Adrenal gland (tissue), 12 donors: ENCODE measurements around the gene TOR4A. TPM values are rescaled to one million over a fixed set of nuclear protein-coding genes. Genes with fewer than 3 reads are reported as not detected.

Experiments
- DNase-seq, 7 donors: peaks; one replicate each; pipeline ENCODE4 v3.0.0-alpha.2; 2019 to 2020
- H3K27ac ChIP-seq, 5 donors: fragments of 200-600 bp; sonication (generic) in 4 of 5; 1 replicate in 3 of 5; 2 replicates in 2 of 5; pipeline versions ENCODE4 v1.5.1 to v1.8.0; 2016 to 2020; ENCODE audit warnings: mild to moderate bottlenecking in 1 of 5
- H3K27me3 ChIP-seq: fragments of 200-600 bp; 2 replicates; pipeline ENCODE4 v1.8.0; 2021
- H3K36me3 ChIP-seq, 2 donors: fragments of 200-600 bp; replicated peaks in 1 of 2; 1 replicate in 1 of 2; 2 replicates in 1 of 2; pipeline versions ENCODE4 v1.5.1 to v1.8.0; 2018 to 2022
- H3K4me1 ChIP-seq, 2 donors: fragments of 200-600 bp; replicated peaks in 1 of 2; 1 replicate in 1 of 2; 2 replicates in 1 of 2; pipeline versions ENCODE4 v1.5.1 to v1.8.0; 2018 to 2021
- H3K4me3 ChIP-seq, 4 donors: fragments of 200-600 bp; sonication (generic) in 3 of 4; one replicate each; pipeline ENCODE4 v1.5.1; 2016 to 2018
- H3K9me3 ChIP-seq, 3 donors: fragments of 200-600 bp; sonication (generic) in 1 of 3; replicated peaks in 1 of 3; 1 replicate in 2 of 3; 2 replicates in 1 of 3; pipeline versions ENCODE4 v1.5.1 to v1.8.0; 2016 to 2021
- CTCF ChIP-seq, 6 experiments: fragments of 450-650 bp in 4 of 6; fragments of 200-600 bp in 2 of 6; sonication (generic) in 1 of 6; IDR thresholded peaks; 1 replicate in 5 of 6; 2 replicates in 1 of 6; pipeline versions ENCODE4 v1.5.1 to v1.8.0; 2016 to 2021; ENCODE audit warnings: antibody characterized with exemption in 6 of 6, mild to moderate bottlenecking in 2 of 6, moderate library complexity in 1 of 6
- POLR2A ChIP-seq, 2 donors: fragments of 450-650 bp; IDR thresholded peaks; one replicate each; pipeline ENCODE4 v1.6.1; 2017; ENCODE audit warnings: antibody characterized with exemption in 2 of 2, mild to moderate bottlenecking in 2 of 2, moderate library complexity in 1 of 2
- WGBS, 4 donors: extraction: QIAGEN DNeasy Blood & Tissue Kit in 2 of 4; methylation state at CpG; one replicate each; pipeline versions ENCODE4 v1.1.5 to v1.1.7; 2013 to 2017; 5-methylcytosine and 5-hydroxymethylcytosine counted together
- intact Hi-C, 2 donors: fragments of 100-400 bp; cut with DNase I; formaldehyde crosslinking; loops; one replicate each; pipeline versions ENCODE4 v1.14.1 to v1.15.0; 2022 to 2023
- polyA plus RNA-seq, 3 donors: library from polyadenylated mRNA; stranded (reverse); fragments of 200-250 nt in 2 of 3; fragments of 350-450 nt in 1 of 3; fragmentation: Illumina TruSeq in 1 of 3; extraction: RNeasy Lipid Tissue Mini Kit (QIAGEN cat#74804) in 1 of 3; gene quantifications; one replicate each; pipeline ENCODE4 v1.2.3, GENCODE V29; 2013 to 2014
- total RNA-seq, 9 donors: library from RNA; depleted of rRNA in 4 of 9; stranded (reverse); fragments of >200 nt in 4 of 9; fragments of 120-200 nt in 1 of 9; fragmentation: NEBNext Ultra II Directional in 1 of 9; extraction: Animal tissue kit (Norgen Biotek cat#: 25700) in 1 of 9; gene quantifications; one replicate each; pipeline versions ENCODE4 v1.1.0 to v1.2.4, GENCODE V29; 2013 to 2023
- donor health status: healthy with polysubstance abuse.
- donor health status: Bipolar disorder and iron deficiency.
- donor health status: DM: yes; HTN: yes; CAD: no.
- donor health status: DM: no; HTN: no; CAD: no.
- donor health status: DM: no; HTN: no; CAD: no.
- donor health status: DM: yes; HTN: yes; CAD: no.

TOR4A gene
- total and polyA plus RNA-seq, 12 donors, result 0.49 to 21.5 (median 7.4) TPM

GRCh38 chr9:137303151-137303892, 25.8 kb downstream of the TOR4A start:
- WGBS, 4 donors, result 69 to 78% (median 75%) methylated on average over 16 to 23 of the region's 23 CpGs
- TF ChIP-seq POLR2A (IDR thresholded peaks at IDR 0.05) (no peak), CTCF (IDR thresholded peaks at IDR 0.05) (no peak)
- Histone ChIP-seq H3K4me3 (peak overlapping the region in 1 of 4 donors; percentile 55), H3K27ac (peak overlapping the region in 1 of 5 donors; percentile 48), H3K9me3 (no peaks in the 10 kb centered on the region), H3K36me3 (no peaks in the 10 kb centered on the region), H3K27me3 (peaks cover 27% of the 10 kb centered on the region), H3K4me1 (peaks cover 7 to 38% of the 10 kb centered on the region in 2 donors)
- peak in 3 of 7 donors; percentile 10 to 24 (median 17) for DNase-seq
- intact Hi-C loops, result no loop called here

- H3K27ac ChIP-seq, result peak overlapping the region in 1 of 5 donors; percentile 86
- DNase-seq, result peak in 1 of 7 donors; percentile 19
- H3K27me3 ChIP-seq, result peaks cover 26% of the 10 kb centered on the region
Observed at GRCh38 chr9:137303893-137304382, 26.4 kb downstream of the TOR4A start.

GRCh38 chr9:137304383-137305059, 27.0 kb downstream of the TOR4A start:
- DNase-seq, result peak in 3 of 7 donors; percentile 10 to 24 (median 21)
- Histone ChIP-seq H3K27ac (peak overlapping the region in 1 of 5 donors; percentile 86), H3K27me3 (peaks cover 20% of the 10 kb centered on the region), H3K4me3 (no peak overlapping the region), H3K36me3 (no peaks in the 10 kb centered on the region), H3K4me1 (peaks cover 7 to 38% of the 10 kb centered on the region in 2 donors), H3K9me3 (no peaks in the 10 kb centered on the region)
- 20 to 48% (median 43%) methylated on average over 4 to 16 of the region's 16 CpGs for WGBS, 4 donors
- TF ChIP-seq POLR2A (IDR thresholded peaks at IDR 0.05) (no peak), CTCF (IDR thresholded peaks at IDR 0.05) (no peak)
- intact Hi-C loops, result no loop called here

More at GRCh38 chr9:137303893-137304382, 26.4 kb downstream of the TOR4A start:
- Histone ChIP-seq H3K9me3 (no peaks in the 10 kb centered on the region), H3K36me3 (no peaks in the 10 kb centered on the region), H3K4me3 (no peak overlapping the region), H3K4me1 (peaks cover 7 to 38% of the 10 kb centered on the region in 2 donors)
- intact Hi-C loops, result no loop called here
- no peak for TF ChIP-seq CTCF (IDR thresholded peaks at IDR 0.05)
- no peak for TF ChIP-seq POLR2A (IDR thresholded peaks at IDR 0.05)
- 82 to 93% (median 89%) methylated on average over 20 to 22 of the region's 22 CpGs for WGBS, 4 donors
